HG02943 (cell line): ENCODE measurements around the gene MTAP.

Source experiments
- ATAC-seq: cut with Tn5 transposase; IDR thresholded peaks from one replicate; pipeline ENCODE4 v1.9.1; 2021; ENCODE audit warnings: mild to moderate bottlenecking, low read depth, moderate library complexity; ENCODE audit not compliant: unreplicated experiment

Gene MTAP

DNA sequence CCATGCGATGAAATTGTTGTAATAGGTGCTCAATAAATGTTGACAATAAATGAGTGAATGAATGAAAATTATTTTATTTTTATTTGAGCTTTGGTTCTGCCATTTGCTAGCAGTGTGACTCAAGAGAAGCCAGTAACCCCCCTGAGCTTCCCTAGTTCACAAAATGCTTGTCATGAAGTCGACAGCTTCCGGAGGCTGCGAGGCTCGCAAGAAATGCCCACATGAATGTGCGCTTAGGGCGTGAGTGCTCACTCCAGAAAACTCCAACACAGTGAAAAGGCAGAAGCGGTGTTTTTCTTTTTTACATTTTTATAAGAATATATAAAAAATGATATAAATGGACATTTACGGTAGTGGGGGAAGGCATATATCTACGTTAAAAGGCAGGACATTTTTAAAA is 165.3 kb downstream of the MTAP start:
- ATAC-seq: no peak

DNA sequence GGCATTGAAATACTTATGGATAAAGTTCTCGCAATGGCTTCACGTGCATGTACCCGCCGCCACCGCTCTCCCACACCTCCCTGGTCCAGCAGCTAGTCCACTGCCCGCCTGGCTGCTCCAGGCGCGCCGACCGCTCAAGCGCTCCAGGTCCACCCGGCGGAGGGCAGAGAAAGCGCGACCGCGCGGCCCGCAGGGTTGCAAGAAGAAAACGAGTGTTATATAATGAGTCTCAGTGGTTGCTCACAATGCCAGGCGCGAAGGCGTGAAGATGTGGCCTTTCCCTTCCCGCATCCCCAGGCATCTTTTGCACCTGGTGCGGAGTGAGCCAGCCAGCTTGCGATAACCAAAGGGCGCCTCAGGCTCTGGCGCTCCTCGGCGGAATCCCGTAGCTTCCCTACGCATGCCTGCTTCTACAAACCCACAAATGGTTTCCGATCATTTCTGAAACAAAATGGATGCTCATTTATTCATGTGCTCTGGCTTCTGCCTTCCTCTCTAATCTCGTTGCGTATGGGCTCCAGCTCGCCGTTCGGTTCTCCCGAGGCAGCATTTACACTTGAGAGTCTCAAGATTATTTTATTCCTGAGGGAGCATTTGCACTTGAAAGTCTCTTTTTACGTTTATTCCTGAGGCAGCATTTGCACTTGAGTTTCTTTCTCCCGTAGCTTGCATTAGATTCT is 166.0 kb downstream of the MTAP start:
- ATAC-seq: no peak

DNA sequence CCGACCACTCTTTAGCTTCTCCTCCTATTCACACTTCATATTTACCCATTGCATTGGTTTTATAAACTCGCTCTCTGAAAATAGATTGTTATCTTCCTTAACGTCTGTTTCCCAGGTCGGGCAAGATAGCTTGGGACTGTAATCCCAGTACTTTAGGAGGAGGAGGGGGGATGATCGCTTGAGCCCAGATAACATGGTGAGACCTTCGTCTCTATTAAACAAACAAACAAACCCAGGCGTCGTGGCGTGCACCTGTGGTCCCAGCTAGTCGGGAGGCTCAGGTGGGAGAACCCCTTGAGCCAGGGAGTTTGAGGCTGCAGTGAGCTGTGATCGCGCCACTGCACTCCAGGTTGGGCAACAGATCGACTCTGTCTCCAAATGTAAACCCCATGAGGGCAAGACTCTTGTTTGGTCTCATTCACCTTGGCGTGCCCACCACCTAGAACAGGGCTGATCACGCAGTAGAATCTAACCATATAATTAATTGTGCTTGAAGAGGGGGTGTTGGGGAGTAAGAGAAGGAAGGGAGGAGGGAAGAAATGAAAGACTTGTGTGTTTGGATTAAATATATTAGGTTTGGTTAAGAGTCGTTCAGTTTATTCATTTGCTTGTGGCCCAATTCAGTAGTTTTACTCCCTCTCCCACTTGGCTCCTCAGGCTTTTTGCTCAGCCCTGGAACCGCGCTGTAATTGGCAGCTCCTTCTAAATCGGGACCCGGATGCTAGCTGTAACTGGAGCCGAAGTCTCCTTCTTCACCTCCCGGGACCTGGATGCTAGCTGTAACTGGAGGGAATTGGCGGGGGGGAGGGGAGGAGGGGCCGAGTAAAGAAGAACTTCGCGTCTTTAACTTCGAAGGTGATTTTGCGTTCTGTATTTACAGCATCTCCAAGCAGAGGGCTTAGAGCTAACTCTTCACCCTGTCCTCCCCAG is 166.8 kb downstream of the MTAP start:
- ATAC-seq: no peak

- no peak for ATAC-seq
Observed at GRCh38 chr9:21969951-21970799, 167.7 kb downstream of the MTAP start.

- no peak for ATAC-seq
Observed at GRCh38 chr9:21970800-21971640, 168.6 kb downstream of the MTAP start.

DNA sequence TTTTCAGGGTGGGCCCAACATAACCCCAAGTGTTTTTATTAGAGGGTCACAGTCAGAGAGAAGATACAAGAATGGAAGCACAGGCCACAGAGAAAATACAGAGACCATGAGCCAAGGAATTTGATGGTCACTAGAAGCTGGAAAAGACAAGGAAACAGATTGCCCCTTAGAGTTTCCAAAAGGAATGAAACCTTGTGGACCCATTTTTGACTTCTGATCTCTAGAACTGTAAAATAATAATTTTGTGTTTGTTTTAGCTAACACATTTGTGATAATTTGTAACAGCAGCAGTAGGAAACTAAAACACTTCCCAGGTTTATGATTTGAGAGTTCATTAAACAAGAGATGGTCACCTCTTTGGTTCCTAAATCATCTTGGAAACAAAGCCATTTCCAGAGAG is 169.9 kb downstream of the MTAP start:
- ATAC-seq: no peak

DNA sequence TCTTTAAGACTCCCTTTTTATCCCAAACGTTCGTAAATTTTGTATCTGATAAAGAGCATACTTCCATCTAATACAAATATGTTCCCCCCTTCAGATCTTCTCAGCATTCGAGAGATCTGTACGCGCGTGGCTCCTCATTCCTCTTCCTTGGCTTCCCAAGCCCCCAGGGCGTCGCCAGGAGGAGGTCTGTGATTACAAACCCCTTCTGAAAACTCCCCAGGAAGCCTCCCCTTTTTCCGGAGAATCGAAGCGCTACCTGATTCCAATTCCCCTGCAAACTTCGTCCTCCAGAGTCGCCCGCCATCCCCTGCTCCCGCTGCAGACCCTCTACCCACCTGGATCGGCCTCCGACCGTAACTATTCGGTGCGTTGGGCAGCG is 171.9 kb downstream of the MTAP start:
- no peak for ATAC-seq

- ATAC-seq: no peak
Observed at GRCh38 chr9:21974722-21975409, 172.4 kb downstream of the MTAP start.

GRCh38 chr9:21976334-21976875 is 174.0 kb downstream of the MTAP start:
- ATAC-seq: no peak

DNA sequence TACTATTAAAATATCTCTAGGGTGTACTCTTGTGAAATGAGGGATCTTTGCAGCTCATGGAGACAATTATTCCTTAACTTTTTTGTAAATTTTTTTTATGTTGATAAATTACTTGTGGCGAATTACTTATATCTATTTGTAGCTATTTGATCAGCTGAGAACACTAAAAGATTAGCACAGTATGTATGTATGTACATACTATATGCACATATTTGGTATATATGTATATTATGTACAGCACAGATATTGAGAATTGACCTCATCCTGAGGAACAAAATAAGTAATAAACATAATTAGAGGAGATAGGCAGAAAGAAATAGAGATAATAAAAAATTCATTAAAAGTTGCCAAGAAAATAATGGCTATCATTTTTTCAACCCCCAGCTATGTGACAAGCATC is 180.0 kb downstream of the MTAP start:
- ATAC-seq: no peak

DNA sequence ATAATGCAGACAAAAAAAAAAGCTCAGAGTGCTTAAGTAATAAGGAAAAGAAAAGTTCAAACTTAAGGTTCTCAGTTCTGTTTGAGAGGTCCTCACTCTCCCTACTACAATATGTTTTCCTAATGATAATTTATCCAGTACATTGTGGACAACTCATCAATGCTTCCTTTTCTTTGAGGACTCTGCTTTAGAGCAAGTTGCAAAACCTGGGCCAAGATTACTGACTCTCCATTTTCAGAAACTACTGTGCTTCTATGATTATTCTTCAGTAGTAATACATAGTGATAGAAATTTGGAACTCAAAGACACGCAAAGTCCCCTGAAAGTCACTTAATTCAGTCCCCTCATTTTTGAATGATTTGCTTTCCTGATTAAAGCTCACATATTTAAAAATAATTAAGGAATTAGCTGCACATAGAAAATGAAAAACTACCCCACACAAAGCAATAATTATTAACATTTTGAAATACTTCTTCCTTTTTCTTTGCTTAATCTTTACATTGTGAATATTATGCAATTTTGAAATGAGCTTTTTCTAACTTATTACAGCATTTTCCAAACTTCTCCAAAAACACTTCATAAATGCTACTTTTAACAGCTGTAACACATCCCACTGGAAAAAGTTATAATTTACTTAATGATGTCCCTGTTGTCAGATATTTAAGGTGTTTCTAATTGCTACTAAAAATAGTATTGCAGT is 180.6 kb downstream of the MTAP start:
- ATAC-seq: no peak

DNA sequence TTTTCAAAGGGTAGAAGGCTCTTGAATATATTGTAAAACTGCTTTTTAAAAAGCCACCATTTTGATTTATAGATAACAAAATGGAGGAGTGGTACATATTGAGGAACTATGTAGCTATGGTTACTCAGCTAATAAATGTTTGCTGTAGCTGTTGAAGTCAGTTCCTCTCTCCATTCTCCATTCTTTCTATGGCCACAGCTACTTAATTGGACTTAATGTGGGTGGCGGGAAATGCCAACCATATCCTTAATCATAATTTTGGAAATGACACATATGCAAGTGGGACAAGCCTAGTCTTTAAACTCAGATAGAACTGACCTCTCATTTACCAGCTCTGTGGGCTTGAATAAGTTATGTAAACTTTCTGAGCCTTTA is 181.1 kb downstream of the MTAP start:
- no peak for ATAC-seq

DNA sequence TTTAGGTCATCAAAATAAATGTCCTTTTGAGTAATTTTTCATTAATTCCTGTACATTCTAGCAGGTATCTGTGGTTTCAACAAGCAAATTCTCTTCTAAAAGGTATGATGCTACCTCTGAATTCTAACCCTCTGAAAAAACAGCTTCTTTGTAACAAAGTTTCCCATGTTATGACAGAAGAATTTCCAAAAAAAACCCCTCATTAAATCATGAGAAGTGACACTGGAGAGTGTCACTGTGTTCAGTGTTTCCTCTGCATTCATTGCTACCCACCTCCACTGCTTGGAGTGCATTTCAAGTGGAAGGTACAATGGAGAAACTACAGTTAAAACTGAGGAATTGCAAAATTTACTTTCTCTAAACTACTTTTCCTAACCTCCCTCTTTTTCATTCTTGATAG is 181.7 kb downstream of the MTAP start:
- no peak for ATAC-seq

- no peak for ATAC-seq
Observed at GRCh38 chr9:21985964-21986667, 183.7 kb downstream of the MTAP start.
